GM18508 (cell line): ENCODE results near the gene TAF11.
"Not testable (repeated sequence)": the region's sequence is repeated elsewhere in the genome, so short reads cannot be mapped to it uniquely, and the experiment has no call there.

Experiments used
- ATAC-seq: cut with Tn5 transposase; IDR thresholded peaks from one replicate; pipeline ENCODE4 v1.9.1; 2021; ENCODE audit warnings: moderate number of reproducible peaks; ENCODE audit not compliant: insufficient read depth, unreplicated experiment

Gene TAF11

GRCh38 chr6:34871853-34872252 lies 16.0 kb downstream of the TAF11 start:
- ATAC-seq: no peak

GRCh38 chr6:34867484-34867883 lies 20.4 kb downstream of the TAF11 start:
- no peak for ATAC-seq

- ATAC-seq: no peak
Measured at GRCh38 chr6:34866509-34866908, 21.3 kb downstream of the TAF11 start.

- no peak for ATAC-seq
Measured at GRCh38 chr6:34865107-34865506, 22.7 kb downstream of the TAF11 start.

GRCh38 chr6:34864007-34864406 lies 23.8 kb downstream of the TAF11 start:
- no peak for ATAC-seq

- no peak for ATAC-seq
Measured at GRCh38 chr6:34860776-34861175, 27.1 kb downstream of the TAF11 start.

GRCh38 chr6:34859951-34860350 lies 27.9 kb downstream of the TAF11 start:
- ATAC-seq: no peak

GRCh38 chr6:34858681-34859080 lies 29.2 kb downstream of the TAF11 start:
- ATAC-seq: no peak

GRCh38 chr6:34855463-34855862 lies 32.4 kb downstream of the TAF11 start:
- ATAC-seq: no peak

GRCh38 chr6:34852406-34853085 lies 35.3 kb downstream of the TAF11 start:
- ATAC-seq: no peak

GRCh38 chr6:34851361-34851760 lies 36.5 kb downstream of the TAF11 start:
- no peak for ATAC-seq

- ATAC-seq: not testable (repeated sequence)
Measured at GRCh38 chr6:34849066-34849465, 38.8 kb downstream of the TAF11 start.

GRCh38 chr6:34839666-34840352 lies 48.0 kb downstream of the TAF11 start:
- no peak for ATAC-seq

GRCh38 chr6:34837528-34837927 lies 50.3 kb downstream of the TAF11 start:
- ATAC-seq: no peak

- ATAC-seq: no peak
Measured at GRCh38 chr6:34836451-34836850, 51.4 kb downstream of the TAF11 start.

- ATAC-seq: no peak
Measured at GRCh38 chr6:34836008-34836407, 51.8 kb downstream of the TAF11 start.

- ATAC-seq: no peak
Measured at GRCh38 chr6:34834789-34835518, 52.9 kb downstream of the TAF11 start.

GRCh38 chr6:34832942-34833341 lies 54.9 kb downstream of the TAF11 start:
- no peak for ATAC-seq

GRCh38 chr6:34829137-34829536 lies 58.7 kb downstream of the TAF11 start:
- no peak for ATAC-seq
